Mucosa of gallbladder (tissue), 1 donor: ENCODE data around the gene ADAP1. TPM values are rescaled to one million over a fixed set of nuclear protein-coding genes. Genes with fewer than 3 reads are reported as not detected.
"Not testable (repeated sequence)": the region's sequence is repeated elsewhere in the genome, so short reads cannot be mapped to it uniquely, and the experiment has no call there.

ENCODE experiments used
- DNase-seq: peaks from one replicate; pipeline ENCODE4 v3.0.0-alpha.2; 2020; ENCODE audit warnings: low spot score
- total RNA-seq: library from RNA; stranded (reverse); gene quantifications from one replicate; pipeline ENCODE4 v1.2.1, GENCODE V29; 2021
- donor health status: DM: no; HTN: no; CAD: no.

Gene ADAP1
- total RNA-seq, 1 donor from 2014 or later: 52.4 TPM

DNA sequence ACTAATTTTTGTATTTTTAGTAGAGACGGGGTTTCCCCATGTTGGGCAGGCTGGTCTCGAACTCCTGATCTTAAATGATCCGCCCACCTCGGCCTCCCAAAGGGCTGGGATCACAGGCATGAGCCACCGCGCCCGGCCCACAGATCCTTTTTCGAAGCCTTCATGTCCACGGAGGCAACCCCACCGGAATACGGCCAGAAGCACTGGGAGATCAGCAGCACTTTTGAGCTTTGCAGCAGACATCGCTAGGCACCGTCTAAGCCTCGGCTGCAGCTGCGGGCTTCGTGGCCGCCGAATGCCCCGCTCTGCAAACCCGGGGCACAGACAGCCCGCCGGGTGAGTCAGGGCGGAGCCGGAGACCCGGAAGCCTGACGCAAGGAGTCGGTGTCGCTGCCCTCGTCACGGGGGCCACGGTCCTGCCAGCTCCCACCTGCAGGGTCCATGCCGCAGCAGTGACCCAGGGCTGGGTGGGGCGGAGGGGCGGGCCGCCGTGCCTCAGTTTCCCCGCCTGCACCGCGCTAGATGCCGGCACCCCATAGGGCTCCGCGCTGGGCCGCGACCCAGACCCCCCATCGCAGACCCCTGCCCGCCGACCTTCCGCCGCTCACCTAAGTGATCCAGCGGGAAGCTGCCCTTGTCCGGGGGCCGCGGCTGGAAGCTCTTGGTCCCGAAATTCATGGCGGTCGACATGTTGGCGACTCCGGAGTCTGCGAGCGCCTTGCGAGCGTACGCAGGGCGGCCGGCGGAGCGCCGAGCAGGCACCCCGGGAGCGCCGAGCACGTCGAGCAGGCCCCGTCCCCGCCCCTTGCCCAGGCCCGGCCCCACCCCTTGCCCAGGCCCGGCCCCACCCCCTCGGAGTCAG, 20.6 kb upstream of the ADAP1 start, which contains the start of gene COX19:
COX19 (minus strand) TSS at position 730 of the 862 bp plus-strand sequence; CDS start at position 690, 40 bp downstream.
- peak; percentile 91 for DNase-seq

GRCh38 chr7:974172-974571, 19.7 kb upstream of the ADAP1 start:
- DNase-seq: no peak

GRCh38 chr7:973312-973711, 18.8 kb upstream of the ADAP1 start:
- no peak for DNase-seq

- no peak for DNase-seq
These were observed 18.3 kb upstream of the ADAP1 start for GRCh38 chr7:972676-973309.

- no peak for DNase-seq
These were observed 17.6 kb upstream of the ADAP1 start for GRCh38 chr7:972110-972509.

DNA sequence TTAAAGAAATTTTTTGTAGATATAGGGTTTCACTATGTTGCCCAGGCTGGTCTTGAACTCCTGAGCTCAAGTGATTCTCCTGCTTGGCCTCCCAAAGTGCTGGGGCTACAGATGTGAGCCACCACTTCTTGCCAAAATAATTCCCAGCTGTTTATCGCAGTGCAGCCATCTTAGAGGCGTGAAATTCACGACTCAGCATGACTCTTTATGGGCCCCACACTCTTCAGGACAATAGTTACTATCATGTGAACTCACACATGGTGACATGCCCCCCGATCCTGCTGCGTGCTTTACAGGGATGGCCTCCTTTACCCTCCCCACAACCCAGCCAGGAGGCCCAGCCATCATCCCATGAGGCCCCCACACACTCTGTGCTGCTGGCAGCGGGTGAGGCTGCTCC, 16.3 kb upstream of the ADAP1 start:
- DNase-seq: no peak

DNA sequence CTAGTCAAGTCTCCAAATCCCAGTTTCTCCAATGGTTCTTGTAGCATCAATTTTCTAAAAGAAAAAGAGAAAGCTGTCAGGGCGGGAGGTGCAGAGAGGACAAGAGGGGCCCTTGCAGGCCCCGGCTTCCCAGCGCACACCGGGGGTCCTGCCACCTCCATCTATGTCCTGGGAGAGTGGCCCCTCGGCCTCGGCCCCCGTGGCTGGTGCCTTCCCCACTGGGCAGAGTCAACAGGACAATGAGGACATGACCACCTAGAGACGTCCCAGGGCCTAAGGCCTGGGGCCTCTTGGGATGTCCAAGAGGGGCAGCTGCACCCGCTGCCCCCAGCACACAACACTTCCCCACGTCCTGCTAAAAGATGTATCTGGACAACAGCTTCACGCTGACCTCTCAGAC, 14.9 kb upstream of the ADAP1 start:
- no peak for DNase-seq

DNA sequence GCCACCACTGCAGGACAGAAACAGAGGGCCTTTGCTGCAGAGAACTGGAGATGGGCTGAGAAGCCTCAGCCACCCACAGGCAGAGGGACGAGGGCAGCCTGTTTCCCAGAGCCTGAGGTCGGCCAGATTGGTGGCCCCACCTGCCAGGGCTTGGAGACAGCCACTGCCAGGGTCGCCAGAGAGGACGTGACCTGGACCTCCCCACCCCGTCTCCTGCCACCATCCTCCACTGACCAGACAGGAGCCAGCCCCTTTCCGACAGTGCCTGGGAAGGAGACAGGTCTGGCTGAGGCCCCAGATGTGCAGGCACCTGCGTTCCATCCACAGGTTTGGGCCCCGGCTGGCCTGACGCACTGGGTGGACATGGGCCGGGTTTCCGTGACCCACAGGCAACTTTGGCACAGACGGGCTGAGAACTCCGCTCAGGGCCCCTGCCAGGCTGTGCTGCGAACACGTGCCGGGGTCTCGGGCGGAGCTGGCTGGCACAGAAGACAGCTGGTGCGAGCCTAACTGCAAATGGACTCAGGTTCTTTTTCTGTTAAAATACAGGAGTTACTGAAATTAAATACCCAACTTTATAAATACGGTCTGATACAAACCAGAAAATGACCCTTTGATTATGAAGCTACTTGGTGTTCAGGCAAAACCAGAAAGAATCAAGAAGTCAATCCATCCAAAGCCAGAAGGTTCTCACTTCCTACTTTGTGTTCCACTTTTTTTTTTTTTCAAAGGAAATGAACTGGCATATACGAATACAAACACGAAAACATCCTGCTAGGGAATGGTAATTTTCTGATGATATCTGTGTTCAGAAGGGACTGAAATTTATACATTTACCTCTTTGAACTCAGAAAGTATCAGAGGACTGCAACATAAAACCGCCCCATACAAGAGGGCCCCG, 14.0 kb upstream of the ADAP1 start:
- DNase-seq: no peak

DNA sequence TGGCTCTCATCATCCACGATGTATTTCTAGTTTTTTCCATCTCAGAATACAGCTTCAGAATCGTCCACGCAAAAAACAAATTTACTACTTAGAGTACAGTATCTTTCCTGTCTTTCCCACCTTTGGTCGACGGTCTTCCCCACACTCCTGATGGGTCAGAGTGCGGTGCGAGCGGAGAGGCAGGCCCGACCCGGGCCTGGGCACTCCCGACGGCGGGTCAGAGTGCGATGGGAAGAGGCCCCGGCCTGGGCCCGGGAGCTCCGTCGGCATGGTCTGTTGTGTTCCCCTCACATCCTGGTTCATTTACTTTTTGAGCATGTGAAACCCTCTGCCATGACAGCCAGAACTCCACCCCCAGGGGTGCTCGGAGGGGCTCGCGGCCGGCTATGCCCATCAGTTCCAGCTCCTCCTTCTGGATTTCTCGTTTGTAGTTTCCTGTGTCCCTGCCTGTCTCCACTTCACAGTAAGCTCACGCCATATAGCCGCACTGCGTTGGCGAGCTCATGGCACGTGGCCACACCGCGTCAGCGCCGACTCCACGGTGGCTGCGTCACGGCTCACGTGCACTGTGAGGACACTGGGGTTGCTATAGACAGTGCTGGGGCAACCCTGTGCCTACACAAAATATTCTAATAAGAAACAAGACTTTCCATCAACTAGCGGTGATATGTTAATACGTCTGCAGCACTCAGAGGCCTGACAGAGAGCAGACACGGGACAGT, 13.0 kb upstream of the ADAP1 start:
- DNase-seq: no peak

DNA sequence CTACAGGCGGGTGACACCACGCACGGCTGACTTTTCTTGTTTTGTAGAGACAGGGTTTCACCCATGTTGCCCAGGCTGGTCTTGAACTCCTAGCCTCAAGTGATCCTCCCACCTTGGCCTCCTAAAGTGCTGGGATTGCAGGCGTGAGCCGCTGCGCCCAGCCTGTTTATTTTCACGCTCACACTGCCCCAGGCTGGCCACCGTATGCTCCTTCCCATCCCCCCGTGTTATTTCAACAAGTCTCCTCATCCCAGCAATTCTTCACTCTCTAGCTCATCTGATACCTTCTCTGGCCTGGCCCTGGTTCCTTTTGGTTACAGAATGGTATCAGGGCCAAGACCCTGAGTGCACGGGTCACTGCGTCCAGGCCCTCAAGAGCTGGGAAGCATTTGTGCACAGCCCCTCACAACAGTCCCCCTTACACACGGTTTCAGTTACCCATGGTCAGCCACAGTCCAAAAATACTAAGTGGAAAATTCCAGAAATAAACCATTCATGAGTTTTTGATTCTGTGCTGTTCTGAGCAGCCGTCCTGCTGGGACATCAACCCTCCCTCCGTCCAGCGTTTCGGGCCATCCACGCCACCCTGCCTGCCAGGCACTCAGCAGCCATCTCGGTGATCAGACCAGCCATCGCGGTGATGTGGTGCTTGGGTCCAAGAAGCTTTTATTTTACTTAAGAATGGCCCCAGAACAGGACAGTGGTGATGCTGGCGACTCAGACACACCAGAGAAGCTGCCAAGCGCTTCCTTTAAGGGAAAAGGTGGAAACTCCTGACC, 12.0 kb upstream of the ADAP1 start:
- DNase-seq: no peak

- peak; percentile 62 for DNase-seq
These were observed 10.1 kb upstream of the ADAP1 start for GRCh38 chr7:964401-965231.

DNA sequence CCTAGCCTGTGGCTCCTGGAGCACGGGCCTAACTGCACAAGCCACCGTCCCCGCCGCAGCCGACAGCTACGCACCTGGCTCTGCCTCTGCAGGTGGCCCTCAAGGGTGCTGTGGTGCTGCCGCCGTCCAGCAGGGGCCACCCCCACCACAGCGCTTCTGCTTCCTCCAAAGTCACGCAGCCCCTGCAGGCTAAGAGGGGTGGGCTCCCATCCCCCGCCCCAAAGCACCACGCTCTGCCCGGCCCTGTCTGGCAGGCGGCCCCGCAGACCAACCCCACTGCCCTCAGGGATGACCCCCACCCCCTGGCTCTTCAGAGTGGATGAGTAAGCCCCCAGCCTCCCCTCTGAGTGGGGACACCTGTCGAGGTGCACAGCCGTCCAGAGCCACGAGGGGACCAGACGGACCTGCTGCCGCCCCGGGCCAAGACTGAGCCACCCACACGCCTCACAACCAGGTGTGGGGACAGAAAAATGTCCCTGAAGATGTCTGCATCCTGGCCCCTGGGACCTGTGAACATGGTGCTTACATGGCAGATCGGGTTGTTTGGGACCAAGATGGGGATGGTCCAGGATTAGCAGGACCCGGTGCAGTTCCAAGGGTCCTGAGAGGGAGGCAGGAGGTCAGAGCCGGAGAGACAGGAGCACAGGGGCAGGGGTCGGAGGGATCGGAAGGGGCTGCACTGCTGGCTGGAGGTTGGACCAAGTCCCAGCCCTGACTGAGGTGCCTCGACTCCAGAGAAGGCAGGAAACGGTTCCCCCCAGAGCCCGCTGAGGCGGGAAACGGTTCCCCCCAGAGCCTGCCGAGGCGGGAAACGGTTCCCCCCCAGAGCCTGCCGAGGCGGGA, 9.0 kb upstream of the ADAP1 start:
- DNase-seq: no peak

- no peak for DNase-seq
These were observed 8.1 kb upstream of the ADAP1 start for GRCh38 chr7:962401-963081.

- DNase-seq: no peak
These were observed 7.3 kb upstream of the ADAP1 start for GRCh38 chr7:961546-962400.

DNA sequence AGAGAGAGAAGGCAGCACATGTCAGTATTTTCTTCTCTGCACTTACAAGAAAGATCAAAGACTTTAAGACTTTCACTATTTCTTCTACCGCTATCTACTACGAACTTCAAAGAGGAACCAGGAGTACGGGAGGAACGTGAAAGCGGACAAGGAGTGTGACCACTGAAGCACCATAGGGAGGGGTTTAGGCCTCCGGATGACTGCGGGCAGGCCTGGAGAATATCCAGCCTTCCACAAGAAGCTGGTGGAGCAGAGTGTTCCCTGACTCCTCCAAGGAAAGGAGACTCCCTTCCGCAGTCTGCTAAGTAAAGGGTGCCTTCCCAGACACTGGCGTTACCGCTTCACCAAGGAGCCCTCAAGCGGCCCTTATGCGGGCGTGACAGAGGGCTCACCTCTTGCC, 6.5 kb upstream of the ADAP1 start:
- not testable (repeated sequence) for DNase-seq

- DNase-seq: no peak
These were observed 5.9 kb upstream of the ADAP1 start for GRCh38 chr7:960269-960871.

- DNase-seq: not testable (repeated sequence)
These were observed 5.3 kb upstream of the ADAP1 start for GRCh38 chr7:959740-960139.
